Measurements from ENCODE around the gene KRT2. TPM values are rescaled to one million over a fixed set of nuclear protein-coding genes. Genes with fewer than 3 reads are reported as not detected.

The KRT2 gene
- total and polyA plus RNA-seq, 10 donors = 0.07 to 0.52 (median 0.34) TPM; not detected in 4

DNA sequence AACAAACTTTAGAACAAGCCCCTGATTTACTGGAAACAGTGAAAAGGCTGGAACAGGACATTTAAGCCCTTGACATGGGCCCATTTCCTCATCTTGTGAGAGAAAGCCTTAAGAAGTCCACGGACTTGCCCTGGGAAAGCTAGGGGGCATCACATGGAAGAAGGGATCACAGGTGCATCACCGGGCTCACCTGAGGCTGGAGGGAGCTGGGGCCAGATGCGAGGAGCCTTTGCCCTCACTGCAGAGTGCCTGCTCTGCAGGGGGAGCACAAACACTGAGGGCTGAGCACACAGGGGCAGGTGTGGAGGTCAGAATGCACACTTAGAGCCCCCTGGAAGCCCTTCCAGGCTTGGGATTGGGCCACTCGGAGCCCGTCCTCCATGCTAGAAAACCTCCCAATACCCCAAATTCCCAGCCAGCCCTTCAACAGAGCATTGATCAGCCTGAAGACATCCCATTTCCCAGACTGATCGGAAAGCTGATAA is 33.4 kb upstream of the KRT2 start:
- H3K9me3 ChIP-seq = no peaks in the 10 kb centered on the region
- no peak overlapping the region for H3K4me3 ChIP-seq
- peaks cover 0 to 6% (median 0%) of the 10 kb centered on the region in 6 donors for H3K4me1 ChIP-seq
- peaks cover 0 to 56% (median 0%) of the 10 kb centered on the region in 7 donors for H3K27me3 ChIP-seq (replicated peaks in 1 of 7)
- no peaks in the 10 kb centered on the region for H3K36me3 ChIP-seq
- no peak for DNase-seq
- H3K27ac ChIP-seq = no peak overlapping the region
- 74 to 81% (median 75%) methylated on average over 4 to 6 of the region's 6 CpGs for WGBS, 5 donors
- no peak for TF ChIP-seq POLR2A (IDR thresholded peaks at IDR 0.05)
- no peak for TF ChIP-seq POLR2AphosphoS5 (IDR thresholded peaks at IDR 0.05)
- TF ChIP-seq, protein P1, sequence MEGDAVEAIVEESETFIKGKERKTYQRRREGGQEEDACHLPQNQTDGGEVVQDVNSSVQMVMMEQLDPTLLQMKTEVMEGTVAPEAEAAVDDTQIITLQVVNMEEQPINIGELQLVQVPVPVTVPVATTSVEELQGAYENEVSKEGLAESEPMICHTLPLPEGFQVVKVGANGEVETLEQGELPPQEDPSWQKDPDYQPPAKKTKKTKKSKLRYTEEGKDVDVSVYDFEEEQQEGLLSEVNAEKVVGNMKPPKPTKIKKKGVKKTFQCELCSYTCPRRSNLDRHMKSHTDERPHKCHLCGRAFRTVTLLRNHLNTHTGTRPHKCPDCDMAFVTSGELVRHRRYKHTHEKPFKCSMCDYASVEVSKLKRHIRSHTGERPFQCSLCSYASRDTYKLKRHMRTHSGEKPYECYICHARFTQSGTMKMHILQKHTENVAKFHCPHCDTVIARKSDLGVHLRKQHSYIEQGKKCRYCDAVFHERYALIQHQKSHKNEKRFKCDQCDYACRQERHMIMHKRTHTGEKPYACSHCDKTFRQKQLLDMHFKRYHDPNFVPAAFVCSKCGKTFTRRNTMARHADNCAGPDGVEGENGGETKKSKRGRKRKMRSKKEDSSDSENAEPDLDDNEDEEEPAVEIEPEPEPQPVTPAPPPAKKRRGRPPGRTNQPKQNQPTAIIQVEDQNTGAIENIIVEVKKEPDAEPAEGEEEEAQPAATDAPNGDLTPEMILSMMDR (IDR thresholded peaks at IDR 0.05 in 8 of 11, conservative IDR thresholded peaks at IDR 0.05 in 3 of 11) = no peak
- intact Hi-C loops (cut with DNase I; ENCODE audit: low total_unique reads) = no loop called here

DNA sequence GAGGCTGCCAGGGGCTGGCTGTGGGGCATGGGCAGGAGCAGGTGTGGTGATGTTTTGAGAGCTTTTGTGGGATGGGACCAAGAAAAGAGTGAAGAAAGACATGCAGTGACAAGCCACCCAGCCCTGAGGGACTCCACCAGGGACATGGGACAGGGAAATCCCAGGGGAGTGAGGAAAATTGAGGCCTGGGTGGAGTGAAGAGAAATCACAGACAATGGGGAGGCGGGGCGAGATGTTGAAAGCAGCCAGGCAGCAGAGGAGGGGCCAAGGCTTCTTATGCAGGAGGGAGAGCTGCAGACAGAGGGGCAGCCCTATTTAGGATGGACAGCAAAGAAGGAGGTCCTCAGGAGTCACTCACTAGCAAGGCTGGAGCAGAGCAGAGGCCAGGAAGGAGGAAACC is 32.4 kb upstream of the KRT2 start:
- Histone ChIP-seq H3K9me3 (no peaks in the 10 kb centered on the region), H3K4me1 (no peaks in the 10 kb centered on the region), H3K27ac (no peak overlapping the region), H3K36me3 (no peaks in the 10 kb centered on the region), H3K4me3 (no peak overlapping the region), H3K27me3 (replicated peaks in 1 of 7) (peaks cover 0 to 46% (median 0%) of the 10 kb centered on the region in 7 donors)
- 74 to 97% (median 92%) methylated on average over 2 of the region's 2 CpGs for WGBS, 5 donors
- intact Hi-C loops (cut with DNase I; ENCODE audit: low total_unique reads) = no loop called here
- no peak for DNase-seq
- TF ChIP-seq POLR2A (IDR thresholded peaks at IDR 0.05) (no peak), POLR2AphosphoS5 (IDR thresholded peaks at IDR 0.05) (no peak)
- TF ChIP-seq, protein P1 (IDR thresholded peaks at IDR 0.05 in 8 of 11, conservative IDR thresholded peaks at IDR 0.05 in 3 of 11) = no peak

DNA sequence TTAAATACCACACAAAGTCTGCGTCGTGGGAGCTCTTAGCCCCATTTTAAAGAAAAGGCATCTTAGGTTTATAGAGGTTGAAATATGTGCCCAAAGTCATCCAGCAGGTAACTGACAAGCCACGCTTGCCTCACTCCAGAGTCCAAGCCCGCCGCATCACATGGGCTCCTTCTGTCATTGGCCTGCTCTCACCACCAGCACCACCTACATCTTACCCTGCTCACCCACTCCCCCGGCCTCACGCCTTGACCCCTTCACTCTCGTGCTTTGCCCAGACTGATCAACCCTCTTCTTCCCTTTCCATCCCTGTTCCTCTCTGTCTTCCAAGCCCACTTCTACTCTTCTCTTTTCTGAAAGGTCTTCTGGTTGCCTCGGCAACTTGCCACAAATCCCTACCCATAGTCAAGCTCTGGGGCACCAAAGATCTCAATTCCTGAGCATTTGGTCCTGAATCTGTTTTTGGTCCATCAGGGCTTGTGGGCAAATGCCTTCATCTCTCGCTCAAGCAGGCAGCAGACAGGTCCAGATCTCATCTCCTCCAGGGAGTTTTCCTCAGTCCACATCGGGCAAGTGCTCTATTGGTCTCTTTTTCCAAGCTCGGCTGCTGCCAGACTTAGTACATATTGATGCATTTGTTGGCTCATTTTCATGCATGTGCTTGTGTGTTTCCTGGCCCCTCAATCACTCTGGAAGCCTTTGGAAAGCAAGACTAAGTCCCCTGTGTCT is 31.7 kb upstream of the KRT2 start:
- WGBS, 5 donors = 81 to 93% (median 83%) methylated on average over 12 of the region's 12 CpGs
- no peak for TF ChIP-seq POLR2A (IDR thresholded peaks at IDR 0.05)
- TF ChIP-seq, protein P1 (IDR thresholded peaks at IDR 0.05 in 8 of 11, conservative IDR thresholded peaks at IDR 0.05 in 3 of 11) = no peak
- TF ChIP-seq POLR2AphosphoS5 (IDR thresholded peaks at IDR 0.05) = no peak
- Histone ChIP-seq H3K4me1 (no peaks in the 10 kb centered on the region), H3K27me3 (replicated peaks in 1 of 7) (peaks cover 0 to 42% (median 0%) of the 10 kb centered on the region in 7 donors), H3K27ac (no peak overlapping the region), H3K9me3 (no peaks in the 10 kb centered on the region), H3K36me3 (no peaks in the 10 kb centered on the region), H3K4me3 (no peak overlapping the region)
- intact Hi-C loops (cut with DNase I; ENCODE audit: low total_unique reads) = no loop called here
- peak; percentile 51 for DNase-seq

DNA sequence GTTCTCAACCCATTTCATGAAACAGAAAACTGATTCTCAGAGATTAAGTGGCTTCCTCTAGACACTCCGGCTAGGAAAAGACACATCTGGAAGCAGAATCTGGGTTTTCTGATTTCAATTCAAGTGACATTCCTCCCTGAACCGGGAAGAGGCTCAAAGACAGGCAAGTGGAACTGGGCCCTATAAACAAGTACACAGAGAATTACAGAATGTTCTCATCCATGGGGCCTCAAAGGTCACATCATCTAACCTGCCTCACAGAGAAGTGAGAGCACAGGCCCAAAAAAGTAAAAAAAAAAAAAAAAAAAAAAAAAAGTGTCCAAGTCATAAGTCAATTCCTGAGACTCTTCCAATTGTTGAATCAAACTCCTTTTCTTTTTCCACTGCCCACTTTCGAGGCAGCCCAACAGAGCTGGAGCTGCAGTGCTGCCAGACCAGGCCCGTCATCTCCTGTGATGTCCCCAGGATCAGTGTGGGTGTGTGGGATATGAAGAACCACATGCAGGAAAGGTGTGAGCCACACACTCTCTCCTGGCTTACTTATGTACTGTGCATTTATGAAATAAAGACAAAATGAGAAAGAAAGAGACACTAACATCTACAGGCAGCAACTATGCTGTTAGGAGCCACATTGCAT is 31.0 kb upstream of the KRT2 start:
- peaks cover 0 to 35% (median 0%) of the 10 kb centered on the region in 7 donors for H3K27me3 ChIP-seq (replicated peaks in 1 of 7)
- no peak overlapping the region for H3K27ac ChIP-seq
- no peaks in the 10 kb centered on the region for H3K4me1 ChIP-seq
- TF ChIP-seq POLR2A (IDR thresholded peaks at IDR 0.05) (no peak), POLR2AphosphoS5 (IDR thresholded peaks at IDR 0.05) (no peak)
- TF ChIP-seq, protein P1 (IDR thresholded peaks at IDR 0.05 in 8 of 11, conservative IDR thresholded peaks at IDR 0.05 in 3 of 11) = no peak
- H3K4me3 ChIP-seq = no peak overlapping the region
- intact Hi-C loops (cut with DNase I; ENCODE audit: low total_unique reads) = no loop called here
- H3K9me3 ChIP-seq = no peaks in the 10 kb centered on the region
- WGBS, 5 donors = 81 to 89% (median 81%) methylated on average over 4 of the region's 4 CpGs
- no peaks in the 10 kb centered on the region for H3K36me3 ChIP-seq
- no peak for DNase-seq

All from spleen (tissue), 11 donors.